NCI-H526 treated with DMSO at 0.1 percent for 48 hours (cell line): ENCODE results near the gene PLEKHA1.
A peak's percentile ranks its signal among the peaks of the same experiment; 100 is the strongest.

Source experiments
- DNase-seq: peaks from one replicate; lab custom pipeline; 2025; lab: John Stamatoyannopoulos, UW

Gene PLEKHA1

DNA sequence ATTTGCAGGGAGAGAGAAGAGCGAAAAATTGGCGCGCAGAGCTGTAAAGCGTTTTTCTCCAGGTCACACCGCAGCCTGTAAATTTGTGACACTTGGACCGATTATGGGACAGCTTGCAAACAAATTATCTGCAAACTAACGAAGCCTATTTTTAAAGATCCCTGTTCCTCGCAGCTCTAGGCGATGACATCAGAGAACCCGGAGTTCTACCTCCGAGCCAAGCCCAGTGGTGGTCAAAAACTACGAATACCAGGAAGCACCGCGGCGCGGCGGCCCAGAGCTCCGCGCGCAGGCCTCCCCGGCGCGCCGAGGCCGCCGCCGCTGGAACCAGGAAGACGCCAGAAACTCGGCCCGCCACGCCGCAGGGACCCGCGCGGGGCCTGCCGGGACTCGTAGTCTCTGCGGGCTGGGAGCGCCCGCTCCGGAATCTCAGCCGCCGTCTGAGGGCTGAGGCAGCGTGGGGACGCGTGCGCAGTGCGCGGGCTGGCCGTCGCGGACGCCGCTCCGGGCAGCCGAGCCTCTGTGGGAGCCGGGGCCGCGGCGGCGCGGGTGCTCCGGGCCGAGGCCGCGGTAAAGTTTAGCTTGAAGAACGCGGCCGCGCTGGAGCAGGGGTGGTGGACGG lies at the start of gene PLEKHA1:
Gene PLEKHA1, plus strand, starts transcription at position 472 of the 622 bp plus-strand sequence. CDS start 18,493 bp downstream, outside the sequence.
- DNase-seq, result peak; percentile 81

GRCh38 chr10:122325235-122325634 lies 49.3 kb upstream of the PLEKHA1 start:
- DNase-seq, result no peak

GRCh38 chr10:122326385-122326784 lies 48.1 kb upstream of the PLEKHA1 start:
- DNase-seq, result no peak

- no peak for DNase-seq
These were observed 47.7 kb upstream of the PLEKHA1 start for GRCh38 chr10:122326806-122327205.

DNA sequence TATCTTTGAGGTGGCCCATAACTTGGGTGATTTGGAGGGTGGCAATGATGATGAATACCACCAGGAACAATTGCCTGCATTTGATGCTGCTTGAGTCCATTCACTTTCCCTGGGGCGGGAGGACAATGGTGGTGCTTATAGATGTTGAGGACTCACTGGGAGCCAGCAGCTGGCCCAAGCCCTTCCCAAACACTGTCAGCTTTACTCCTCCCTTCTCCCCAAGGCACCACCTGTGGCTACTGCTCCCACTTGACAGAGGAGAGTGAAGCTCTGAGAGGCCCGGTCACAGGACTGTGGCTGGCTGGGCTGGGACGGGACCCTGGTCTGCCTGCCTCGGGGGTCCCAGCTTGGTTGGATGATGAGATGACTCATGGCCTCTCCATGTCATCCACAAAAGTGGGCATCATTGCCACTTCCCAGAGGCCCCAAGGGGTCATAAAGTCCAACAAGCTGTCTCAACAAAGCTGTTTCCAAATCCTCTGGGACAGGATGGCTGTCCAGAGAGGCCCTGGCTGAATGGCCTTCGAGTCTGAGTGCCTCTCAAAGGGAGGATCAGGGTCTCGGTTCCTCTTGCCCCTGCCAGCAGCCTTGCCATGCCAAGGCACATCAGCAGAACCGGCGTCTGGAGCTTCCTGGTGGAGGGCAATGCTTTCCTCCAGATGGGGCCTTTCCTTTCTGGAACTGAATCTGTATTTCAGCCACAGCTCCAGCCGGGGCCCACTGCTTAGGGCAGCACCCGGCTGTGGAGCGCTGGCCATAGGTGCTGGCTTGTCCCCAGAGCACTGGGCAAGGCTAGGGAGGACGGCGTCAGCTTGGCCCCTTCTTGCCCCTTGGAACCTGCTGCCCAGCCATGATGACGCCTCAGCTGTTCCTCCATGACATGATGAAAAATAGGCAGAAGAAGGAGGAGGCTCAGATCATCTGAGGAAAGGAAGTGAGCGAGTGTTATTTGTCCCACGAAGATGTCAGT lies 47.0 kb upstream of the PLEKHA1 start:
- no peak for DNase-seq

DNA sequence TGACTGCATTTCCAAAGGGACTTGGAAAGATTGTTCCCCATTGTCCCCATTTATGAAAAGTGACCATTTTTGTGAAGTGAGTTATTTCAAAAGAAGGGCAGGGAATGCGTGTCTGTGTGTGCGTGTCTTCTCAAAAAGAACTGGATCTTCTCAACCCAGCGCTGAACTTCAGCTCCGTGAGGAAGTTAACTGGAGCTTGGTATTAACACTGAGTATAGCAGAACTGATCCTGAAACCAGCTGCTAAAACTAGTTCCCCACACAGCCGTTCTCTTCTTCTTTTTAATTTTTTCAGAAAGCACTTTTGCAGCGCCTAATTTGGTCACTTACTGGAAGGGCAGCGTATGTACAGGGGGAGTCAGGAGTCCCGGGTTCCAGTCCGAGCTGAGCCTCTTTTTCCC lies 45.8 kb upstream of the PLEKHA1 start:
- DNase-seq, result no peak

GRCh38 chr10:122329416-122329815 lies 45.1 kb upstream of the PLEKHA1 start:
- DNase-seq, result no peak

GRCh38 chr10:122331100-122331499 lies 43.4 kb upstream of the PLEKHA1 start:
- DNase-seq, result no peak

GRCh38 chr10:122331615-122332446 lies 42.7 kb upstream of the PLEKHA1 start:
- DNase-seq, result no peak

GRCh38 chr10:122333037-122333436 lies 41.5 kb upstream of the PLEKHA1 start:
- no peak for DNase-seq

DNA sequence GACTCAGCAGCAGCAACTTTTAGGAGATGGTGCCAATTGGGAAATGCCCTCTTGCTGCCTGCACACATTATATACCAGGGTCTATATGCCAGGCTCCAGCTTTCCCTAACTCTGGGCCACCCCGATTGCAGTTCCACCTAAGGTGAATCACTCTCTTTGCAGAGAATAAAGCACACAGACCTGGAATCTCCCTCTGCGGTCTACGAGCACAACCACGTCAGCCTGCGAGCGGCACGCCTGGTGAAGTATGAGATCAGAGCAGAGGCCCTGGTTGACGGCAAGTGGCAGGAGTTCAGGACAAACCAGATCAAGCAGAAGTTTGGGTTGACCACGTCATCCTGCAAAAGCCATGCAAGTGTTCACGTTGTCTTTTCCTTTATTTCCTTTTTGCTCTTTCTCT lies 38.2 kb upstream of the PLEKHA1 start:
- no peak for DNase-seq

- no peak for DNase-seq
These were observed 37.5 kb upstream of the PLEKHA1 start for GRCh38 chr10:122336961-122337360.

- DNase-seq, result no peak
These were observed 35.7 kb upstream of the PLEKHA1 start for GRCh38 chr10:122338609-122339441.

DNA sequence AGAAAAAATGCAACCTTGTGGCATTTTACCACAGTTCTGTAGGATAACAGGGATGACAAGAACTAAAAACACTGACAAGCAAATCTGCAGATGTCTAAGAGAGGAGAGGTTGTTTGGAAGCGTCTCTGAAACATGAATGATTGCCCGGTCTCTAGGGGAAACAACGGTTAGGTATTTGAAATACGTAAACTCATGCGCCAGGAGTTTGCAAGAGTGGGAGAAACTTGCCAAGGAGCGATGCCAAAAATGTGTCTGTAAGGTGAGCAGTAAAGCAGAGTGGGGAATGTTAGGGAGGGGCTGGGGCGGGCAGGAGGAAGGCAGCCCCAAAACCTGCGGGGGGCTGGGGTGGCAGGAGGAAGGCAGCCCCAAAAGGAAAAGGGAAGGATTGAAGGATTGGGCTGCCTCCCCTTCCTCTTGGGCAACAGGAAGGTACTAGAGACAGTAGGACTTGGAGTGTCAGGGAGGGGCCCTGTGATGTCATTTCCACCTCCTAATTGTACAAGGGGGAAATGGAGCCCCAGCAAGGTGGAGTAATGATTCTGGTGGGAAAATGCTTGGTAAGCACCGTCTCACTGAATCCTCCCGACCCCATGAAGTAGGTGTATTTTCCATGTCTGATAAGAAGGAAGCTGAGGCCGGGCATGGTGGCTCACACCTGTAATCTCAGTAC lies 33.2 kb upstream of the PLEKHA1 start:
- no peak for DNase-seq

DNA sequence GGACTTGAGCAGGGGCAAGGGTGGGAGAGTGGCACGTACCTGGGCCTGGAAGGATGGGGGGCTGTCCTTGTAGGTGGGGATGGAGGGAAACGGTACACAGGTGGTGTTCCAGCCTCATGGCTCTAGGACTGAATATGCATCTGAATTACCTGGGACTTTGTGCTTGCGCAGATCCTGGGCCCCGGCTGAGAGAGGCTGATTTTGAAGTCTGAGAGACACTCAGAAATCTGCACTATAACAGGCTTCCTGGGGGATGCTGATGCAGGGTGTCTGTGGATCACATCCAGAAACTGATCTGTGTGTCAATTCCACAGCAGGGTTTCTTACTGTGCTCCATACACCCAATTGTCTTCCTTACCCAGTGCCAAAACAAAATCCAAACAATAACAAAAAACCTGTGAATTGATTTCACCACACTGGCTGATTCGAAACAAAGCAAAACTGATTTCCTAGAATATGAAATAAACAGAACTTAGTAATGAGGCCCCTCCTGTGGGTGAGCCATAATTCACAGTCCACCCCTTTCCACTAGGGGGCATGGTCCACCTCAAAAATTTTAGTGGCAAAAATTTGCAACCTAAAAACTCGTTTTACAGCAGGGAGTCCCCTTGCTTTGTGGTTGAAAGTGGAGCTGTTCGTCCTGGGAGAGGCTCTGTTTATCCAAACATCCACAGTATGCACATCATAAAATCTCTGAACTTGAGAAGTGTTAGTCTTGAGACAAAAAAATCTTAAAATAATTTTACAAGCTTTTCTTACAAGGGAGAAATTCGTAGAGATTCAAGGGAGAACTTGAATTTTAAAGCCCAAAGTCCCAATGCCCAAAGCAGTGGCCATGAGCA lies 32.0 kb upstream of the PLEKHA1 start:
- DNase-seq, result no peak

GRCh38 chr10:122343135-122343800 lies 31.2 kb upstream of the PLEKHA1 start:
- DNase-seq, result no peak

- no peak for DNase-seq
These were observed 30.6 kb upstream of the PLEKHA1 start for GRCh38 chr10:122343936-122344335.

DNA sequence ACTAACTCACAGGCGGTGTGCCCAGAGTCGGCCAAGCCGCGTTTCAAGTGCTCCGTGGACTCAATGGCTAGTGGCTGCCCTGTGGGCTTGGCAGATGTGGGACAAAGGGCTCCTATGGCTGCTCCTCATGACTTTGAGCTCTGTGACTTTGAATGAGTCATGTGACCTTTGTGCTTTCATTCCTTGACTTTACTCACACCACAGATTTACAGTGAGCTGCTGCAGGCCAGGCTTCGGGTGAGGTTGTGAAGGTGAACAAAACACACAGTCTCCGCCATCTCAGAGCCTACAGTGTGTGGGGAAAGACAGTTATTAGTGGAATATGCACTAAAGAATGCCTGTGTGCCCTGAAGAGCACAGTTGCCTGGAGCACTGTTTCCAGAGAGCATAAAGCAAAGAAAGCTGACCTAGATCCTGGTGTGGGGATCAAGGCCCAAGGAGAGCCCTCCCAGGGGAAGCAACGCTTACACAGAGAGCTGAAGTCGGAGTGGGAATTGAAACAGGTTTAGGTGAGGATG lies 29.7 kb upstream of the PLEKHA1 start:
- no peak for DNase-seq

DNA sequence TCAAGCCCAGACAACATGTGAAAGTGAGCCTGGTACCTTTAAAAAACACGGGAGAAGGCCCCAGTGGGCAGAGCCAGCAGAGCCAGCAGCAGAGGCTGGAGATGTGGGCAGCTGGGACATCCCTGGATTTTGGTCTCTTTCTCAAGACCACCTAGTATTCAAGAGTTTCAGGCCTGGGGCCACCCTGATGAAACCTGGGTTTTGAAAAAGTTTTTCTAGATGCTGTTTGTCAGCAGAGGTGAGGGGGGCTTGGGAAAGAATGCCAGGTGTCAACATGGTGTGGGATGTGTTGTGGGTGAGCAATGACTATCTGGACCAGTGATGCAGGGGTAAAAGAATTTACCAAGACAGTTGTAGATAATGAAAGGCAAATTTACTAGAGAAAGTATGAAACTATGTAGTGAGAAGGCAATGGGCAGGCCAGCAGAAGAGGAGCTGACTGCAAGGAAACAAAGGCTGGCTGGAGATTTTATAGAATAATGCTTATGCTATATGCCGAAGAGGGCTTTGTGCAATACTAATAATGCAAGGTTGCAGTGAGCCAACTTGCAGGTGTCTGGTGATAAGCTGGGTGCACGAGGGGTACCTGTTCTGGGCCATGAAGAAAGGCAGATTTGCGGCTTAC lies 28.1 kb upstream of the PLEKHA1 start:
- DNase-seq, result no peak
